Limb (tissue), 2 donors: ENCODE data around the gene HECW1.

ENCODE experiments used
- DNase-seq, 2 donors: peaks; one replicate each; pipeline ENCODE4 v3.0.0-alpha.2; 2016; ENCODE audit errors: extremely low spot score in 2 of 2

Gene HECW1

GRCh38 chr7:43491984-43492383 is 379.5 kb downstream of the HECW1 start:
- DNase-seq: no peak

GRCh38 chr7:43492896-43493295 is 380.4 kb downstream of the HECW1 start:
- DNase-seq: no peak

- DNase-seq: no peak
Measured at GRCh38 chr7:43495572-43495971, 383.1 kb downstream of the HECW1 start.

GRCh38 chr7:43496596-43496995 is 384.1 kb downstream of the HECW1 start:
- DNase-seq: no peak

GRCh38 chr7:43501870-43502269 is 389.4 kb downstream of the HECW1 start:
- no peak for DNase-seq

GRCh38 chr7:43502941-43503340 is 390.5 kb downstream of the HECW1 start:
- no peak for DNase-seq

GRCh38 chr7:43505412-43505811 is 393.0 kb downstream of the HECW1 start:
- DNase-seq: no peak

- no peak for DNase-seq
Measured at GRCh38 chr7:43506460-43506859, 394.0 kb downstream of the HECW1 start.

- no peak for DNase-seq
Measured at GRCh38 chr7:43508461-43508860, 396.0 kb downstream of the HECW1 start.

- no peak for DNase-seq
Measured at GRCh38 chr7:43509906-43510305, 397.5 kb downstream of the HECW1 start.

- no peak for DNase-seq
Measured at GRCh38 chr7:43511029-43511428, 398.6 kb downstream of the HECW1 start.

GRCh38 chr7:43511769-43512515 is 399.5 kb downstream of the HECW1 start:
- no peak for DNase-seq

- no peak for DNase-seq
Measured at GRCh38 chr7:43513251-43513650, 400.8 kb downstream of the HECW1 start.

- no peak for DNase-seq
Measured at GRCh38 chr7:43516581-43517342, 404.3 kb downstream of the HECW1 start.

- DNase-seq: no peak
Measured at GRCh38 chr7:43517464-43517863, 405.0 kb downstream of the HECW1 start.

GRCh38 chr7:43520201-43520600 is 407.8 kb downstream of the HECW1 start:
- no peak for DNase-seq

- no peak for DNase-seq
Measured at GRCh38 chr7:43522406-43523156, 410.1 kb downstream of the HECW1 start.

- no peak for DNase-seq
Measured at GRCh38 chr7:43528576-43529354, 416.3 kb downstream of the HECW1 start.

GRCh38 chr7:43530553-43531410 is 418.3 kb downstream of the HECW1 start:
- no peak for DNase-seq

- no peak for DNase-seq
Measured at GRCh38 chr7:43531700-43532099, 419.3 kb downstream of the HECW1 start.
